ENCODE results near the gene ARHGAP12. TPM values are rescaled to one million over a fixed set of nuclear protein-coding genes. Genes with fewer than 3 reads are reported as not detected.

The ARHGAP12 gene
- total RNA-seq, 1 donor from 2014 or later: 58.7 TPM

Small RNA genes within 50 kb of the gene (small RNA-seq; reads per million reads assigned to genes)
- not detected for gene RF00019

Other genes starting within 250 kb of the ARHGAP12 start
- 129 TPM for gene KIF5B, start 127.6 kb upstream of the ARHGAP12 start, total RNA-seq